OCI-LY3 (cell line): ENCODE measurements around the gene HSPB2.

ENCODE experiments used
- EZH2phosphoT487 ChIP-seq: fragments of 200-600 bp; shearing (Covaris generic); IDR thresholded peaks from 2 replicates; pipeline ENCODE4 v1.6.1; 2018; ENCODE audit warnings: antibody characterized with exemption, mixed run types, low read depth
- TF ChIP-seq, protein P1 (sequence below): fragments of 200-600, 300-600 bp; sonication (generic); IDR thresholded peaks from 2 replicates; pipeline ENCODE4 v1.5.1; 2014; ENCODE audit warnings: antibody characterized with exemption, low read length, low read depth

DNA sequence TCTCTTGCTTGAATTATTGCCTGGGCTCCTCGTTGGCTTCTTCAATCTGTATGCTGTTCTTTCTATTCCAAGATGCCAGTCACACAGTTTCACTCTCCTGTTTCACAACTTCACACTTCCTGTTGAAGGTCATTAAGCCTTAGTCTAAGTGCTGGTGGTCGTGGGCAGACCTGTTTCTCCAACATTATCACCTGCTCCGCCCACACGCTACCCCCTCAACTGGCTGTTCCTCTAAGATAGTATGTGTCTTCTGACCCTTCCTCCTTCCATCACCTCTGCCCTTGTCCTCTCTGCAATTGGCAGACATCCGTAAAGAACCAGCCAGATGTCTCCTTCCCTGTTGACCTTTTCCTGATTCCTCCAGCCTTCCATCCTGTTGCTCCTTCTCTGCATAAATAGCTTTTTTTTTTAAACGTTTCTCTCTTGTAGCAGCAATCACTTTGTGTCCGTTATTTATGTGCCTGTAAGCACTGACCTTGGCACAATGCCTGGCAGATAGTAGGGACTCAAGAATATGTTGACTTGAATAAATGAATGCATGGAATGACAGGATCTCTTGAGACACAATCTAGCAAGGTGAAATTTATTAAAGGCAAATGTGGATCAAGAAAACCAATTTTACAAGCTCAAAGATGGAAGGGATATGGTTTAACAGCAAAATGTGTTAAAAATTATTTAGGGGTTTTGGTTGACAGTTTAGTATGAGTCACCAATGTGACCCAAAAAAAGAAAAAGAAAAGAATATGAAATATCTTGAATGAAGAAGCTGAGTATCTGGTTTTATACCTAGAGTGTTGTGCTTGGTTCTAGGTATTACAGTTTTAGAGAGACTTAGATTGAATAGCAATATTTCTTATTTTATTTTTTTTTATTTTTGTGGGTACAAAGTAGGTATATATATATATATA, 37.2 kb downstream of the HSPB2 start:
- TF ChIP-seq, protein P1, sequence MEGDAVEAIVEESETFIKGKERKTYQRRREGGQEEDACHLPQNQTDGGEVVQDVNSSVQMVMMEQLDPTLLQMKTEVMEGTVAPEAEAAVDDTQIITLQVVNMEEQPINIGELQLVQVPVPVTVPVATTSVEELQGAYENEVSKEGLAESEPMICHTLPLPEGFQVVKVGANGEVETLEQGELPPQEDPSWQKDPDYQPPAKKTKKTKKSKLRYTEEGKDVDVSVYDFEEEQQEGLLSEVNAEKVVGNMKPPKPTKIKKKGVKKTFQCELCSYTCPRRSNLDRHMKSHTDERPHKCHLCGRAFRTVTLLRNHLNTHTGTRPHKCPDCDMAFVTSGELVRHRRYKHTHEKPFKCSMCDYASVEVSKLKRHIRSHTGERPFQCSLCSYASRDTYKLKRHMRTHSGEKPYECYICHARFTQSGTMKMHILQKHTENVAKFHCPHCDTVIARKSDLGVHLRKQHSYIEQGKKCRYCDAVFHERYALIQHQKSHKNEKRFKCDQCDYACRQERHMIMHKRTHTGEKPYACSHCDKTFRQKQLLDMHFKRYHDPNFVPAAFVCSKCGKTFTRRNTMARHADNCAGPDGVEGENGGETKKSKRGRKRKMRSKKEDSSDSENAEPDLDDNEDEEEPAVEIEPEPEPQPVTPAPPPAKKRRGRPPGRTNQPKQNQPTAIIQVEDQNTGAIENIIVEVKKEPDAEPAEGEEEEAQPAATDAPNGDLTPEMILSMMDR = no peak
- TF ChIP-seq EZH2phosphoT487 = no peak
